ENCODE data around the gene UVRAG. TPM values are rescaled to one million over a fixed set of nuclear protein-coding genes. Genes with fewer than 3 reads are reported as not detected.

Gene UVRAG
- total RNA-seq, 4 donors from 2014 or later, result 16.6 to 22.1 (median 19.3) TPM

DNA sequence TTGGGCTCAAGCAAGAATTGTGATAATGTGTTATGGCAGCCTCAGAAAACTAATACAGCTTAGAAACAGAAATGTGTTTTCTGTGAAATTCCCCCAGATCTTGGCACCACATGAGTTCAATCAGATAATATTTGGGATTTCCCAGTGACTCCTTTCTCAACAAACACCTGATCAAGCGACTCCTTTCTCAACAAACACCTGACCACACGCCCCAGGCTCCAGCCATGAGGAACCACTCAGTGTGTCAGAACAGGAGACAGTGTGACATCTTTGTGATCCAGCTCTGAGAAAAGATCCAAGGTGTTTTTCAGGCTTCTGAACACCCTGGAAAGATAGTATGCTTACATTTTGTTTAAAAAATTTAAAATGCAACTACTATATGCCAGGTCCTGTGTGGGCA lies 1.9 kb upstream of the UVRAG start:
- no peaks in the 10 kb centered on the region for H3K27me3 ChIP-seq
- TF ChIP-seq POLR2A (IDR thresholded peaks at IDR 0.05), result no peak
- TF ChIP-seq, protein P1, sequence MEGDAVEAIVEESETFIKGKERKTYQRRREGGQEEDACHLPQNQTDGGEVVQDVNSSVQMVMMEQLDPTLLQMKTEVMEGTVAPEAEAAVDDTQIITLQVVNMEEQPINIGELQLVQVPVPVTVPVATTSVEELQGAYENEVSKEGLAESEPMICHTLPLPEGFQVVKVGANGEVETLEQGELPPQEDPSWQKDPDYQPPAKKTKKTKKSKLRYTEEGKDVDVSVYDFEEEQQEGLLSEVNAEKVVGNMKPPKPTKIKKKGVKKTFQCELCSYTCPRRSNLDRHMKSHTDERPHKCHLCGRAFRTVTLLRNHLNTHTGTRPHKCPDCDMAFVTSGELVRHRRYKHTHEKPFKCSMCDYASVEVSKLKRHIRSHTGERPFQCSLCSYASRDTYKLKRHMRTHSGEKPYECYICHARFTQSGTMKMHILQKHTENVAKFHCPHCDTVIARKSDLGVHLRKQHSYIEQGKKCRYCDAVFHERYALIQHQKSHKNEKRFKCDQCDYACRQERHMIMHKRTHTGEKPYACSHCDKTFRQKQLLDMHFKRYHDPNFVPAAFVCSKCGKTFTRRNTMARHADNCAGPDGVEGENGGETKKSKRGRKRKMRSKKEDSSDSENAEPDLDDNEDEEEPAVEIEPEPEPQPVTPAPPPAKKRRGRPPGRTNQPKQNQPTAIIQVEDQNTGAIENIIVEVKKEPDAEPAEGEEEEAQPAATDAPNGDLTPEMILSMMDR (IDR thresholded peaks at IDR 0.05 in 4 of 5, conservative IDR thresholded peaks at IDR 0.05 in 1 of 5), result no peak
- intact Hi-C loops (cut with DNase I; ENCODE audit: low total_unique reads) (loop anchor here (10.0 kb wide), 1 partner anchor 632 kb away; the partner anchor contains the start of gene EMSY), in situ Hi-C loops (cut with MboI; ENCODE audit: low sequenced_read_pairs in 4 of 4) (no loop called here)
- no peaks in the 10 kb centered on the region for H3K9me3 ChIP-seq
- no peak for DNase-seq
- H3K36me3 ChIP-seq, result no peaks in the 10 kb centered on the region
- no peak overlapping the region for H3K4me3 ChIP-seq
- peak overlapping the region; percentile 15 to 88 (median 69) for H3K27ac ChIP-seq
- H3K4me1 ChIP-seq, result peaks cover 25 to 31% of the 10 kb centered on the region in 2 donors
- ATAC-seq, result no peak

DNA sequence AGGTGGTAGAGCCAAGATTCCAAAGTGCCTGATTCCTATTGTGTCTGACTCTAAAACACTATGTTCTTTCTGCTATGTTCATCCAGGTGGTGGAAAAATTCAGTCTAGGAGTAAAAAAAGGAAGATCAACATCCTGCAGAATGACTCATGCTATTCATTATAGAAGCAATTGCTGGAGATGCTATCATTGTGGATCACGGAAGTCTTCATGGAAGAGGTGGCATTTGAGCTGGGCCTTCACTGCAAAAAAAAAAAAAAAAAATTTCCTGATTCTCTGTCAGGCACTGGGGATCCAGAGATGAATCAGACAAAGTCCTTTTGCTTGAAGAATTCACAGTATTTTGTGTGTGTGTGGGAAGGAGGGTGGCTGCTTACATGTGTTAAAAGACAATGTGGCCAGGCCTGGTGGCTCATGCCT lies 1.4 kb upstream of the UVRAG start:
- H3K4me3 ChIP-seq, result peak overlapping the region in 3 of 4 donors; percentile 73 to 77 (median 75)
- in situ Hi-C loops (cut with MboI; ENCODE audit: low sequenced_read_pairs in 4 of 4), result no loop called here

DNA sequence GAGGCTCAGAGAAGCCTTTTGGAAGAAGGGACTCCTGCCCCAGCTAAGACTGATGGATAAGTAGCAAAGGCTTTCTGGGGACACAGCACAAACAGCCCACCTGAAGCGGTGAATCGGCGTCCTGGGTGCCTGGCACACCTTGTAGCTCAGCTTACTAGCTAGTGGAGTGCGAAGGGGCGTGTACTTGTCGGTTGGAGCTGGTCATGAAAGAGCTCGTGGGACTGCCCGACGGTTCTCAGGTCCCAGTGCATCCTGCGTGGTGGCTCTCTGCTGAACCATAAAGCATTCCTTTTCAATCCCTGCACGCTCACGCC lies 690 bp upstream of the UVRAG start:
- peaks cover 25 to 31% of the 10 kb centered on the region in 2 donors for H3K4me1 ChIP-seq
- intact Hi-C loops (cut with DNase I; ENCODE audit: low total_unique reads) (loop anchor here (10.0 kb wide), 1 partner anchor 630 kb away; the partner anchor contains the start of gene EMSY), in situ Hi-C loops (cut with MboI; ENCODE audit: low sequenced_read_pairs in 4 of 4) (no loop called here)
- TF ChIP-seq, protein P1 (IDR thresholded peaks at IDR 0.05 in 4 of 5, conservative IDR thresholded peaks at IDR 0.05 in 1 of 5), result no peak
- TF ChIP-seq POLR2A (IDR thresholded peaks at IDR 0.05), result no peak
- peak overlapping the region; percentile 73 to 88 (median 76) for H3K4me3 ChIP-seq
- DNase-seq (no peak), ATAC-seq (peak; percentile 14 to 21)
- H3K36me3 ChIP-seq, result no peaks in the 10 kb centered on the region
- H3K27me3 ChIP-seq, result no peaks in the 10 kb centered on the region
- no peaks in the 10 kb centered on the region for H3K9me3 ChIP-seq
- H3K27ac ChIP-seq, result peak overlapping the region; percentile 84 to 95 (median 90)

More for the DNA sequence above, 1.4 kb upstream of the UVRAG start:
- TF ChIP-seq POLR2A (IDR thresholded peaks at IDR 0.05), result no peak
- TF ChIP-seq, protein P1 (IDR thresholded peaks at IDR 0.05 in 4 of 5, conservative IDR thresholded peaks at IDR 0.05 in 1 of 5), result no peak
- H3K36me3 ChIP-seq, result no peaks in the 10 kb centered on the region
- peak overlapping the region; percentile 84 to 95 (median 90) for H3K27ac ChIP-seq
- no peak for DNase-seq
- peaks cover 25 to 31% of the 10 kb centered on the region in 2 donors for H3K4me1 ChIP-seq
- ATAC-seq, result no peak
- no peaks in the 10 kb centered on the region for H3K9me3 ChIP-seq
- H3K27me3 ChIP-seq, result no peaks in the 10 kb centered on the region
- intact Hi-C loops (cut with DNase I; ENCODE audit: low total_unique reads), result loop anchor here (10.0 kb wide), 1 partner anchor 631 kb away; the partner anchor contains the start of gene EMSY

DNA sequence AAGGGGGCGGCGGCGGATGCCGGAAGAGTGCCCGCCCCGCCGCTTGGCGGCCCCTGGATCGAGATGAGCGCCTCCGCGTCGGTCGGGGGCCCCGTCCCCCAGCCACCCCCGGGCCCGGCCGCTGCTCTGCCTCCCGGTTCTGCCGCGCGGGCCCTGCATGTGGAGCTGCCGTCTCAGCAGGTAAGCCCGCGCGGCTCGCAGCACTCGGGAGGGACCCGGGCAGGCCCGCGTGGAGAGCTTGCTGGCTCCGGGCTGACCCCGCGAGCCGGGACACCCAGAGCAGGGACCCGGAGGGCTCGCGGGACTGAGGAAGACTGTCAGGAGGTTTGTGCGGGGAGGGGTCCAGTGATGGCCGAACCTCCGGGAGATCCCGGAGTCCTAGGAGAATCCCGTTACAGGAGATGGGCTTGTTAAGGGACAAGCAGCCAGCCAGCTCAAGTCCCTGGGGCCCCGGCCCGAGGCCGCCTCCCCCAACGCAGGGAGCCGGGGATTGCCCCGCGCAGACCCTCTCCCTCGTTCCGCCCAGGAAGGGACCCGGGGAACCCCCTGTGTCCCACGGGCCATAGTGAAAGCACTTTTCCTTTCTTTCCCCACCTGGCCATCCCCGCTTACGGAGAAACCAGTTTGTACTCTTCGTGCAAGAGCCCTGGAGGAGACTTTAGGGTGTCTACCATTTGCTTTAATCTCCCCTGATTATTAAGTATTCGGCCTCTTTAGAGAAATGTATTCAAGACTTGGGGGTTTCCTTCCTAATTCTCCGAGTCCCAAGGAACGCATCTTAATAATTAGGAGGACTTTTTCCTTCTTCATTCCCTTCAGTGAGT lies 547 bp downstream of the UVRAG start:
- intact Hi-C loops (cut with DNase I; ENCODE audit: low total_unique reads), result loop anchor here (5.0 to 10.0 kb wide), 2 partner anchors 37 to 629 kb away; partner anchors contain the start of gene EMSY
- H3K27ac ChIP-seq, result peak overlapping the region; percentile 84 to 95 (median 90)
- in situ Hi-C loops (cut with MboI; ENCODE audit: low sequenced_read_pairs in 4 of 4), result no loop called here
- ATAC-seq (peak; percentile 27 to 36), DNase-seq (peak in 1 of 2 donors; percentile 23)
- no peaks in the 10 kb centered on the region for H3K27me3 ChIP-seq
- H3K4me1 ChIP-seq, result peaks cover 25 to 31% of the 10 kb centered on the region in 2 donors
- H3K4me3 ChIP-seq, result peak overlapping the region; percentile 73 to 88 (median 76)
- TF ChIP-seq, protein P1 (IDR thresholded peaks at IDR 0.05 in 4 of 5, conservative IDR thresholded peaks at IDR 0.05 in 1 of 5), result no peak
- TF ChIP-seq POLR2A (IDR thresholded peaks at IDR 0.05), result peak in 1 of 2 donors; percentile 24
- no peaks in the 10 kb centered on the region for H3K9me3 ChIP-seq
- H3K36me3 ChIP-seq, result no peaks in the 10 kb centered on the region

All from gastrocnemius medialis (tissue), 4 donors.